ENCODE data around the gene VWA5B2. TPM values are rescaled to one million over a fixed set of nuclear protein-coding genes. Genes with fewer than 3 reads are reported as not detected.

Gene VWA5B2
- total RNA-seq, 1 experiment from 2014 or later: 1.4 TPM

DNA sequence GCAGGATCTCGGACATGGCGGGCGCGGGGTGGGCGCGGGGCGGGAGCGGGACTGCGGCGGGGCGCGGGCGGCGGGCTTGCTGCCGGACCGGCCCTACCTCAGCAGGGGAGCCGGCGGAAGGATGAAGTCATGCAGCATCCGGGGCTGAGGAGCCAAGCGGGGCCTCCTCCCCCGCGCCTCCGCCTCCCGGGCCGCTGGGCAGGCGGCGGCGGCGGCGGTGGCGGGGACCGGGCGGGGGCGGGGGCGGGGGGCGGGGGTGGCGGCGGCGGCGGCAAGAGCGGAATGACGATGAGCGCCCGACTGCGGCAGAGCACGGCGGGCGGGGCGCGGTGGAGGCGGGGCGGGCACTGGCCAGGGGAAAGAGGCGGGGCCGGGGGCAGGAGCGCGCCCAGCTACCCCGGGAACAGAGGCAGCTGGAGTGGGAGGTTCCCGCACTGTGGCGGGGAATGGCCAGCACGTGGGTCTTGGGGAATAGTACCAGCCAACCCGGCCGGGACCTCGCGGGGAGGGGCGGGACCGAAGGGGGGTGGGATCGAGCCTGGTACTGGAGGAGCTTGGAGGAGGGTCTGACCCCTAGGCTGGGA lies 32.0 kb downstream of the VWA5B2 start, which contains the start of gene CAMK2N2:
Gene CAMK2N2 (minus strand): TSS at position 284 of the 584 bp plus-strand sequence. CDS start 268 bp downstream, at position 16.
- Histone ChIP-seq H3K4me1 (ENCODE audit: insufficient read depth, low read length) (peaks cover 13% of the 10 kb centered on the region), H3F3A (ENCODE audit: low read length, unreplicated experiment) (no peaks in the 10 kb centered on the region), H3K79me2 (ENCODE audit: low read length) (no peaks in the 10 kb centered on the region), H3K27me3 (ENCODE audit: low read length) (no peaks in the 10 kb centered on the region), H3K9me2 (replicated peaks; ENCODE audit: low read length) (no peaks in the 10 kb centered on the region), H3K4me3 (ENCODE audit: low read length) (peak within 1 kb of the TSS; percentile 76), H3K9ac (ENCODE audit: low read length) (no peak within 1 kb of the TSS; the same call in 1 of the 2 replicates), H3K9me3 (ENCODE audit: low read length) (no peaks in the 10 kb centered on the region), H3K4me2 (ENCODE audit: low read length) (peak within 1 kb of the TSS; percentile 99), H3K36me3 (ENCODE audit: low read depth, low read length) (no peaks in the 10 kb centered on the region), H4K20me1 (ENCODE audit: low read length) (peaks cover 12% of the 10 kb centered on the region; the same call in 1 of the 2 replicates), H2AFZ (ENCODE audit: low read length) (peak within 1 kb of the TSS; percentile 93), H3K27ac (ENCODE audit: low read length) (no peak within 1 kb of the TSS)
- intact Hi-C loops (cut with micrococcal nuclease): no loop called here
- ChIA-PET POLR2A (ENCODE audit: unreplicated experiment) (interaction anchor here (0.6 kb wide), 1 partner anchor 50 kb away, joined by 3 read pairs; no protein-coding TSS in a partner anchor), CTCF (interaction anchor here (0.7 kb wide), 1 partner anchor 366 kb away, joined by 3 read pairs; no protein-coding TSS in a partner anchor)
- ATAC-seq (peak; percentile 81), DNase-seq (peak; percentile 80)
- no TSS peak for BruUV-seq (replicated peaks)
- TF ChIP-seq CTCF (conservative IDR thresholded peaks at IDR 0.05; ENCODE audit: low read depth, low read length) (no peak), EZH2phosphoT487 (IDR thresholded peaks at IDR 0.05; ENCODE audit: borderline replicate concordance, low read length) (no peak)

DNA sequence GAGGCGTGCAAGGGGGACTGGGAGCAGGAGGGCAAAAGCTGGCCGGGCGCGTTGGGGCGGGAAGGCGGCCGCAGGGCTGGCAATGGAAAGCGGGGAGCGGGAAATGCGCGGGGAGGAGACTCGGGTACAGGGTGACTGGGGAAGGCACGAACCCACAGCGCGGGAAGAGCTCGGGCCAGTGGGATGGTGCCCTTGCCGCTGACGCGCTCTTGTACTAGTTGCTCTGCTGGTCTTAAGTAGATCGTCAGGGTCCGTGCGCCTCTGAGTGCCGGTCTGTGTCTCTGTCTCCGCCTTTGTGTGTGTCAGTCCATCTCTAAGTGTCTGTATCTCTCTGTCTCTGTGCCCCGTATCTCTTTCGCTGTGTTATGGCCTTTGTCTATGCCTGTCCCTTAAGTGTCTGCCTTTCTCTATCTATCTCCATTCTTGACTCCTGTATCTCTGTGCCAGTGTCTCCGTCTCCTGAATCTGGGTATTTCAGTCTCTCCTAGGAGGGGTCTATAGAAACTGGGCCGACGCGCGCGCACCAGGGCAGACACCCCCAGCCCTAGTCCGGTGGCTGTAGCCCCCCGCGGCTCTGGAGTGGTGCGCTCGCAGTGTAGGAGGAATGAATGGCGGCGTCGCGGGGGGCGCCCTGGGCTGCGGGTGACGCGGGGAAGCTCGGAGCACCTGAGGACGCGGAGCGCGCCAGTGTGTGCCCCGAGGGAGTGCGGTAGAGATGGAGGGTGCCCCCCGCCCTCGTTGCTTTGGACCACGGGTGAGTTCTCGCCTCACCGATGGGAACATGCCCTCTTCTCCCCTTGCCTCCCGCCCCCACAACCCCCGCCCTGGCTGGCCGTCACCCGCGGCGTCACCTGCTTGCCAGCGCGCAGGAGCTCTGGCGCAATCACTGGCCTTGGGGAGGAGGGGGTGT lies 32.7 kb downstream of the VWA5B2 start:
- intact Hi-C loops (cut with micrococcal nuclease): no loop called here
- ChIA-PET CTCF (no interaction called here), POLR2A (ENCODE audit: unreplicated experiment) (interaction anchor here (0.6 kb wide), 1 partner anchor 50 kb away, joined by 3 read pairs; no protein-coding TSS in a partner anchor)
- peak overlapping the region; percentile 93 for H2AFZ ChIP-seq (ENCODE audit: low read length)
- H3K27me3 ChIP-seq (ENCODE audit: low read length): no peaks in the 10 kb centered on the region
- H3K4me1 ChIP-seq (ENCODE audit: insufficient read depth, low read length): peaks cover 13% of the 10 kb centered on the region
- BruUV-seq (replicated peaks): no TSS peak
- H3F3A ChIP-seq (ENCODE audit: low read length, unreplicated experiment): no peaks in the 10 kb centered on the region
- H3K9me3 ChIP-seq (ENCODE audit: low read length): no peaks in the 10 kb centered on the region
- TF ChIP-seq EZH2phosphoT487 (IDR thresholded peaks at IDR 0.05; ENCODE audit: borderline replicate concordance, low read length) (no peak), EZH2 (IDR thresholded peaks at IDR 0.05; ENCODE audit: low read length, unreplicated experiment) (no peak), CTCF (conservative IDR thresholded peaks at IDR 0.05; ENCODE audit: low read depth, low read length) (no peak)
- no peak overlapping the region for H3K27ac ChIP-seq (ENCODE audit: low read length)
- ATAC-seq: peak; percentile 27
- H3K9ac ChIP-seq (ENCODE audit: low read length): no peak overlapping the region; the same call in 1 of the 2 replicates
- peak overlapping the region; percentile 99 for H3K4me2 ChIP-seq (ENCODE audit: low read length)
- DNase-seq: peak; percentile 21
- H4K20me1 ChIP-seq (ENCODE audit: low read length): peaks cover 12% of the 10 kb centered on the region; the same call in 1 of the 2 replicates
- H3K36me3 ChIP-seq (ENCODE audit: low read depth, low read length): no peaks in the 10 kb centered on the region
- H3K9me2 ChIP-seq (replicated peaks; ENCODE audit: low read length): no peaks in the 10 kb centered on the region
- no peaks in the 10 kb centered on the region for H3K79me2 ChIP-seq (ENCODE audit: low read length)
- peak overlapping the region; percentile 75 for H3K4me3 ChIP-seq (ENCODE audit: low read length)

Measured in PC-3 (cell line).